Inferior parietal cortex (tissue), 1 donor: ENCODE results near the gene IL1R2.

ENCODE experiments used
- DNase-seq: peaks from one replicate; pipeline ENCODE4 v3.0.0-alpha.2; 2016; ENCODE audit errors: extremely low spot score

The IL1R2 gene

DNA sequence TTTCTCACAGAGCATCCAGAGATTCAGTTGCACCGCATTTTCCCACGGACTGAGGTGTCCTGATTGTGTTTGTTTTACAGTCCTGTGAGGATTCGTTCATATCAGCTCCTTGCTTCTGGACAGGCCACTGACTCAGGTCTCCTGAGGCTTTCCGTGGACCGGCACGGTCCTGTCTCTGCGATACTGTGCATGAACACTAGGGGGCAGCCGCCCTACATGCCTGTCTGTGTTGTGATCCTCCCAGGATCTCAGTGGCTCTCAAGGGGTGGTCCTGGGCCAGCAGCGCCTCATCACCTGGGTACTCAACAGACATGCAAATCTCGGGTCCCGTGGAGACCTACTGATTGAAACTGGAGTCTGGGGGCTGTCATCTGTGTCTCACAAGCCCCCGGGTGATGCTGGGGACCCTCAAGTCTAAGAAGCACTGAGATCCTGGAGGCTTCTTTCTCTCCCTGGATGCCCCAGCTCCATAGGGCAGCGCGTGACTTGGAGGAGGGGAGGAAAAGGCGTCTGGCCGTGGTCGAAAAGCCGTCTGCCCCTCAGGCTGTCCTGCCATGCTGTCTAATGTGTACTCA, 28.9 kb downstream of the IL1R2 start:
- DNase-seq, result peak; percentile 86

DNA sequence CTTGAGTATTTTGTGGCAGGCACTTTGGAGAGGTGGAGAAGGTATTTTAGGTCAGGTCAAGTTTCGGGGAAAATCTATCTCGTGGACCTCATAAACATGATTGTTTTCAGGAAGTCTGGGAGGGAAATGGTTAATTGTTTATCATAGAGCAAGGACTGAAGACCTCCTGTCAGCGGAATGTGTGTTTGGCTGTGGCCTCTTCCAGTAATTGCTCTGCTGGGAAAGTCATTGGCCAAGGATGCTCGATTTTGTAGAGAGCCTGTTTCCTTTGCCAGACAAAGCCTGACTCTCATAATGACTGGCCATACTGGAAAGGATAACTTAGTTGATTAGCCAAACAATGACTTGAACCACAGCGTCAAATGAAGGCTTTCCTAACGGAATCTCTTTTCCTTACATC, 30.0 kb downstream of the IL1R2 start:
- DNase-seq, result no peak

DNA sequence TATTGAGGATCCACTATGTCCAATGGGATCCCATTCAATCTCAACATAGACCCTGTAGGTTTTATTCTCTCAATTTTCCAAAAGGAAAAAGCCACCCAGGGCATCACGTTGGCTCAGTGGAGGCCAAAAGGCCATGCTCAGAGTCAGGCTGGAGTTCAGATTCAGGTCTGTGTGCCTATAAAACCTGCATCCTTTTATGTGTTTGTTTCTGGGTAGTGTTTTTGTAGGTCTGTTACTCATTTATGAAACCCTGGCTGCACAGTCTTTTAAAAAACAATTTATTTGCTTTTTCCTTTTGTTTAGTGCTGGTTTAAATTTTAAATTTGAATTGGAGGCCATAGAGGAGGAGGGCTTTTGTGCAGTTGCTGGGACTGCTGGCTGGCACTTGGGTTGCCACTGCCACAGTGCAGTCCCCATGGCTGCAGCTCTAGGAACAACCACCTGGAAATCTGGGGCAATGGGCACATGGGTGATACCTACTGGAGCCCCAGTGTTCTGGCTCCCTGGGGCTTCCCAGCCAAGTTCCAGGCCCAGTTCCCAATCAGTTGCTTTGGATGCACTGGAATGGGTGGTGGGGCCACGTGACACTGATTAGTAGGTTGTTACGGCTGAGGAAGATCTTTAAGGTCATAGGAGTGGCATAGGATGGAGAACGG, 31.3 kb downstream of the IL1R2 start:
- DNase-seq, result no peak

- no peak for DNase-seq
These were observed 32.6 kb downstream of the IL1R2 start for GRCh38 chr2:102024410-102024809.

DNA sequence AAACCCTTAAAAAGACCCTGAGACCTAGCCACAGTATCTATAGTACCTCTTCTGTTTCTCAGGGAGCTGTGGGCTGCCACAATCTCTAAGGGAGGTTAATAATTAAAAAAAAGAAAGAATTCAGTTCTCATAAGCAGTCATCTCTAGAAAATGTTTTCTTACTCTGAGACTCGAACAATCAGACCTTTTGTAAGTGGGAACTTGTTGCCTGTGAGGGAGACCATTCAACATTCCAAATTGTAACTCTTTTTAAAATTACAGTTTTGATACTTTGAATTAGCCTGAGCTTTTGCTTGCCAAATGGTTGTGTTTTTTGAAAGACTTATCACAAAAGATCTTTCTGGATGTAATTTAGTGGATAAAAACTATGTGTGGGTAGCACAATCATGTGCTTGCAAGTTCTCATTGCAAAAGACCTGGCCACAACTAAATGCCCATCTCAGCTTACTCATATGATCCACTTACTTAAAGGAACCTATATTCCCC, 33.3 kb downstream of the IL1R2 start:
- no peak for DNase-seq

DNA sequence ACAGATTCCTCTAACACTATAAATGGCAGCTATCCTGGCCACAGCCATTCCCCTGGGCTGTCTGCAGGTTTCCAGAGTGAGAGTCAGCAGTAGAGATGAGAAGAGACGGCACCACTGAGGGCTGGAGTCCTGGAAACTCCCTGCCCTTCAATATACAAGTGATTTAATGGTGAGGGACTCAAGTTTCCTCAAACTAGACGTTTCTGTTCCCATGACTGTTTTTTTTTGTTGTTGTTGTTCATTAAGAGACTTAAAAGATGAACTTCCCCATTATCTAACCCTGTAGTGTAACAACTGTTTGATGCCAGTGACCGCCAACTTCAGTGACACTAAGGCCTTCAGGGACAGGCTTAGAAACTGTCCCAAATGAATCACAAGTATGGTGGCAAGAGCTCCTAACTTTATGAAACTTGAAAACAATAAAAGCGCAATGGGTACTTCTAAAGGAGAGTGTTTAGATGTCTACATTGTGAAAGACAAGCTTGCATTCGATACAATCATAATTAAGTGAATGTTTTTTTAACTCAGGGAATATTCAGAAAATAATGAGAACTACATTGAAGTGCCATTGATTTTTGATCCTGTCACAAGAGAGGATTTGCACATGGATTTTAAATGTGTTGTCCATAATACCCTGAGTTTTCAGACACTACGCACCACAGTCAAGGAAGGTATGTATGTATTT, 34.0 kb downstream of the IL1R2 start:
- DNase-seq, result no peak

GRCh38 chr2:102027036-102027980, 35.5 kb downstream of the IL1R2 start:
- no peak for DNase-seq

DNA sequence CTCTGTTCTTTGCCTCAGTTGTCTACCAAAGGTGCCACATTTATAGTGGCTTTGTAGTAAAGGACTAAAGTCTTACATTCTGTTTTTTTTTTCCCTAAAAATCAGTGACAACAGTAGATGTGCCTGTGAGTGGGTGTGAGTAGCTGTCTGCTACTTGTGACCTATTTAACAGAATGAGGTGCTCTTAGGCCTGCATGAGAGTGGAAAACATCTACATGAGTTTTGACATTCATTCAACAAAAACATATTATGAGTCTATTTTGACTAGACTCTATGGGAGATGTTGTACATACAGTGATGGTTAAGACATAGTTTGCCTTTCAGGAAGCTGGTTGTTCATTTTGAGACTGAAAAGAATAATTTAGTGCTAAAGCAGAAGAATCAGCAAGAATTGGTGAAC, 36.7 kb downstream of the IL1R2 start:
- DNase-seq, result no peak

GRCh38 chr2:102029405-102029804, 37.6 kb downstream of the IL1R2 start:
- no peak for DNase-seq

GRCh38 chr2:102029952-102030351, 38.2 kb downstream of the IL1R2 start:
- no peak for DNase-seq

- DNase-seq, result no peak
These were observed 38.7 kb downstream of the IL1R2 start for GRCh38 chr2:102030502-102030854.

DNA sequence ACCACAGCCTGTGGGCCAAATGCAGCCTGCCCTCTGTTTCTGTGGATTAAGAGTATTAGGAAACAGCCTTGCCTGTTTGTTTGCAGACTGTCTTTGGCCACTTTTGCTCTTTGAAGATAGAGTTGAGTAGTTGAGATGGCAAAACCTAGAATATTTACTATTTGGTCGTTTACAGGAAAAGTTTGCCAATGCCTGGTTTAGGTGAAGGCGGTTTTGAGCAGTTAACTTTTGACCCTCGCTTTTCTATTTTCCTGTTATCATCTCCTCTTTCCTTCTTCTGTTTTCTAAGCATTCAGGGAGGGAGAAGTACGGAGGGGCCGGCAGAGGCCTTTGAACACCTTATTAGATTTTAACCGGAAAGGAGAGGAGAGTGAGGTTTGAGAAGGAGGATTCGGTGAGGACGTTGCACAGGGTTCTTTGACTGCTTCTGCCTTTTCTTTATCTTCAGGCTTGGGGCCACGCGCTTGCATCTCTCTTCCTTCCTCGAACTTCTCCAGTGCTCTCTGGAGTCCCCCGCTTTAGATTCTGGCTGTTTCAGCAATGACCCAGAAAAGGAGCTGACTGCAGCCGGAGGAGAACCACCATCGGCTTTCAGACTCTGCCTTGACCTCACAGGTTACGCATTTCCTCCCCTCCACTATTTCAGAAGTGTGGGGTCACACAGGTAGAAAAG, 39.2 kb downstream of the IL1R2 start:
- no peak for DNase-seq

GRCh38 chr2:102032368-102033030, 40.7 kb downstream of the IL1R2 start:
- no peak for DNase-seq

GRCh38 chr2:102033031-102033749, 41.4 kb downstream of the IL1R2 start:
- no peak for DNase-seq

- no peak for DNase-seq
These were observed 42.3 kb downstream of the IL1R2 start for GRCh38 chr2:102033750-102034682.

DNA sequence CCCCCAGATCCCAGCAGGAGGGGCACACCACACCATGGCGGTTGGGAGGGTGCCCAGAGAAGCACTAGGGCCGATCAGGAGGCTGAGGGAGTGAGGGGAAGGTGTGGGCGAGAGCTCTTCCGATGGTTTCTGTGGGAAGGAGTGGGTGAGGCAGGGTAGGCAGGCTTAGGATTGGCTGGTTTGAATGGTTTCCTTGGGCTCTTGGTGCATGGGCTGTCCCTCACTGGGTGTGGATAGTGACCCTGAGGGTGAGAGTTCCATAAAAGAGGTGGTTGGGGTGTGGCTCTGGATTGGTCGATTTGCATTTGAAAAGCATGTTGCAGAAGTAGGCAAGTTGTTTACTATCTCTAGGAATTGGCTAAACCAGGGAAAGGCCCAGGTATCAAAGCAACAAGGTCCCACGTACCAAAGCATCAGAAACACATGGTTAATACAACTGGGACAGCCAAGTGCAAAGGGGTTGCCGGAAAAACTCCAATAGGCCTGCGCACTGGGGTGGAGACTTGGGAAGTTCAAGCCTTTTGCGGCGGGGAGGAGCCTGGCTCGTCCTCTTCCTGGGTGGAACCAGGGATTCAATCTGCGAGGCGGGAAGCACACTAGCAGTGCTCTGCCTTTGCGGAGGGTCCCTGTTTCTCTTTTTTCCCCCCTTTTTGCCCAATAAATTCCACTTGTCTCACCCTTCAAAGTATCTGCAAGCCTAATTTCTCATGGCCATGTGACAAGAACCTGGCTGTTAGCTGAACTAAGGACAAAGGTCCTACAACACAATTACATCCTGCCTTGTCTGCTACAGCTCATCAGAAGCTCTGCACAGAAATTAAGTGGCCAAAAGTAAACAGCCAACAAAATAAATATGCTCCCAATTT, 43.2 kb downstream of the IL1R2 start:
- no peak for DNase-seq

DNA sequence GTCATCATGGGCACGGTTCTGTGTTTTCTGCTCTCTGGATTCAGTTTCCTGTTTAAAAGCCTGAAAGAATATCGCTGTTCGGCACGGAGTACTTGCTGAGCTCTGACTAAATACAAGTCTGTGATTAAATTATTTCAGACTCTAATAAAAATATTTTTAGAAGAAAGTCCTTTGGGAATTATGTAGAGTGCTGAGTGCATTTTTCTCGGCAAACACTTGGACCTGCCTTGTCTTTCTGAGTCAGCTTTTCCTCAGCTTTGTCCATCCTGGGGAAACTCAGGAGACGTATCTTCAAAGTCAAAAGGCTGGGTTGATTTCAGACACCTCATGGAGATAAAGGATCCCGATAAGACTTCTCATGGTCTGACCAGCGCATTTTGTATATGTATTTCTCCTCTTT, 45.9 kb downstream of the IL1R2 start:
- no peak for DNase-seq

- no peak for DNase-seq
These were observed 48.5 kb downstream of the IL1R2 start for GRCh38 chr2:102040229-102040628.
